HepG2 (cell line): ENCODE results near the gene MCF2L. TPM values are rescaled to one million over a fixed set of nuclear protein-coding genes. Genes with fewer than 3 reads are reported as not detected.

Experiments used
- ERF ChIP-seq: IDR thresholded peaks from 2 replicates; pipeline ENCODE4 v1.6.1; 2018; ENCODE audit warnings: missing biosample characterization, missing genetic modification reagents
- HDAC2 ChIP-seq: sonication (generic); formaldehyde crosslinking; IDR thresholded peaks from 2 replicates; pipeline ENCODE4 v1.4.0; 2020; ENCODE audit warnings: missing genetic modification reagents
- KIAA2018 ChIP-seq: sonication (generic); formaldehyde crosslinking; IDR thresholded peaks from 2 replicates; pipeline ENCODE4 v1.5.0; 2020; ENCODE audit warnings: mild to moderate bottlenecking, missing genetic modification reagents, borderline replicate concordance
- MTA1 ChIP-seq: sonication (generic); formaldehyde crosslinking; IDR thresholded peaks from 2 replicates; pipeline ENCODE4 v1.4.0; 2020; ENCODE audit warnings: missing genetic modification reagents, mild to moderate bottlenecking, borderline replicate concordance
- NFATC3 ChIP-seq: sonication (generic); formaldehyde crosslinking; IDR thresholded peaks from 2 replicates; pipeline ENCODE4 v1.5.1; 2020; ENCODE audit warnings: mild to moderate bottlenecking, missing genetic modification reagents
- PHF8 ChIP-seq: sonication (generic); formaldehyde crosslinking; IDR thresholded peaks from 2 replicates; pipeline ENCODE4 v1.5.0; 2020; ENCODE audit warnings: missing genetic modification reagents
- SMAD9 ChIP-seq: sonication (generic); formaldehyde crosslinking; IDR thresholded peaks from 2 replicates; pipeline ENCODE4 v1.5.1; 2020; ENCODE audit warnings: mild to moderate bottlenecking, missing genetic modification reagents
- SOX13 ChIP-seq, 3 experiments: fragments of 450-650 bp in 1 of 3; sonication (generic) in 1 of 3; formaldehyde crosslinking in 1 of 3; IDR thresholded peaks in 2 of 3; conservative IDR thresholded peaks in 1 of 3; 2 replicates each; pipeline versions ENCODE4 v1.5.0 to v1.6.1; 2016 to 2020; ENCODE audit warnings: antibody characterized with exemption in 1 of 3, mild to moderate bottlenecking in 1 of 3, missing compliant biosample characterization in 1 of 3, missing genetic modification reagents in 1 of 3, moderate library complexity in 1 of 3
- TGIF2 ChIP-seq: IDR thresholded peaks from 2 replicates; pipeline ENCODE4 v1.6.1; 2016; ENCODE audit warnings: control low read depth, missing compliant biosample characterization
- THAP11 ChIP-seq: IDR thresholded peaks from 2 replicates; pipeline ENCODE4 v1.6.1; 2016; ENCODE audit warnings: missing biosample characterization, missing genetic modification reagents
- ZBTB26 ChIP-seq: IDR thresholded peaks from 2 replicates; pipeline ENCODE4 v1.6.1; 2016; ENCODE audit warnings: missing compliant biosample characterization, missing genetic modification reagents, borderline replicate concordance
- ZFP1 ChIP-seq: IDR thresholded peaks from 2 replicates; pipeline ENCODE4 v1.6.1; 2016
- ZNF441 ChIP-seq: sonication (generic); formaldehyde crosslinking; IDR thresholded peaks from 2 replicates; pipeline ENCODE4 v1.7.0; 2021; ENCODE audit warnings: missing genetic modification reagents, borderline replicate concordance
- ZNF503 ChIP-seq: sonication (generic); formaldehyde crosslinking; IDR thresholded peaks from 2 replicates; pipeline ENCODE4 v1.4.0; 2020; ENCODE audit warnings: missing genetic modification reagents
- polyA plus RNA-seq, 8 experiments: library from polyadenylated mRNA; depleted of rRNA in 3 of 8; stranded (reverse) in 7 of 8; unstranded in 1 of 8; fragments of >200 nt; fragmentation: Illumina TruSeq in 4 of 8; extraction: Trizol in 4 of 8; gene quantifications; 2 replicates each; pipeline versions ENCODE4 v1.2.1 to v1.2.3, GENCODE V29; 2011 to 2016; ENCODE audit warnings: low read depth in 4 of 8, missing spikeins in 1 of 8, mixed read lengths in 1 of 8; ENCODE audit not compliant: insufficient read depth in 1 of 8
- total RNA-seq, 5 experiments: library from RNA; depleted of rRNA; stranded (reverse); fragments of >200 nt; fragmentation: Illumina TruSeq; extraction: Trizol; gene quantifications; 2 replicates each; pipeline ENCODE4 v1.2.3, GENCODE V29; 2016; ENCODE audit warnings: low read depth in 1 of 5
- TF ChIP-seq, protein P1 (sequence below): sonication (generic); formaldehyde crosslinking; conservative IDR thresholded peaks from 2 replicates; pipeline ENCODE4 v1.8.0; 2022; ENCODE audit warnings: low read depth, missing genetic modification reagents

MCF2L gene
- total and polyA plus RNA-seq, 2 of the 13 experiments (the other 11 are each of a cell fraction or from before 2014, with no cell fraction given): 19.4 to 28.4 TPM

GRCh38 chr13:112952759-112953551 lies 16.1 kb upstream of the MCF2L start (continued):
- TF ChIP-seq, protein P1, sequence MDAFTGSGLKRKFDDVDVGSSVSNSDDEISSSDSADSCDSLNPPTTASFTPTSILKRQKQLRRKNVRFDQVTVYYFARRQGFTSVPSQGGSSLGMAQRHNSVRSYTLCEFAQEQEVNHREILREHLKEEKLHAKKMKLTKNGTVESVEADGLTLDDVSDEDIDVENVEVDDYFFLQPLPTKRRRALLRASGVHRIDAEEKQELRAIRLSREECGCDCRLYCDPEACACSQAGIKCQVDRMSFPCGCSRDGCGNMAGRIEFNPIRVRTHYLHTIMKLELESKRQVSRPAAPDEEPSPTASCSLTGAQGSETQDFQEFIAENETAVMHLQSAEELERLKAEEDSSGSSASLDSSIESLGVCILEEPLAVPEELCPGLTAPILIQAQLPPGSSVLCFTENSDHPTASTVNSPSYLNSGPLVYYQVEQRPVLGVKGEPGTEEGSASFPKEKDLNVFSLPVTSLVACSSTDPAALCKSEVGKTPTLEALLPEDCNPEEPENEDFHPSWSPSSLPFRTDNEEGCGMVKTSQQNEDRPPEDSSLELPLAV: no peak
- TF ChIP-seq THAP11 (CRISPR knock-in tag) (peak; percentile 25; the same call in 1 of the 2 replicates), TGIF2 (CRISPR knock-in tag) (no peak), ZFP1 (no peak), ERF (CRISPR knock-in tag) (0 out of 2 replicates have a peak, but pooled peaks have one; percentile 39), SMAD9 (CRISPR knock-in tag) (no peak), PHF8 (CRISPR knock-in tag) (peak; percentile 17; the same call in 1 of the 2 replicates), MTA1 (peak; percentile 71; the same call in 1 of the 2 replicates), KIAA2018 (CRISPR knock-in tag) (no peak), ZBTB26 (0 out of 2 replicates have a peak, but pooled peaks have one; percentile 13), HDAC2 (no peak; the same call in 1 of the 2 replicates), ZNF503 (CRISPR knock-in tag) (peak; percentile 49; the same call in 1 of the 2 replicates), ZNF441 (CRISPR knock-in tag) (peak; percentile 66; the same call in 1 of the 2 replicates), NFATC3 (CRISPR knock-in tag) (no peak), SOX13 (IDR thresholded peaks at IDR 0.05) (0 out of 2 replicates have a peak, but pooled peaks have one; percentile 16), SOX13 (CRISPR knock-in tag; conservative IDR thresholded peaks at IDR 0.05 in 1 of 2, IDR thresholded peaks at IDR 0.05 in 1 of 2) (peak in 1 of 2 experiments; percentile 74; a peak in 2 of 4 replicates)
